HG02943 (cell line): Measurements from ENCODE around the gene SLC37A1.

Experiments
- ATAC-seq: cut with Tn5 transposase; IDR thresholded peaks from one replicate; pipeline ENCODE4 v1.9.1; 2021; ENCODE audit warnings: mild to moderate bottlenecking, low read depth, moderate library complexity; ENCODE audit not compliant: unreplicated experiment

Gene SLC37A1

DNA sequence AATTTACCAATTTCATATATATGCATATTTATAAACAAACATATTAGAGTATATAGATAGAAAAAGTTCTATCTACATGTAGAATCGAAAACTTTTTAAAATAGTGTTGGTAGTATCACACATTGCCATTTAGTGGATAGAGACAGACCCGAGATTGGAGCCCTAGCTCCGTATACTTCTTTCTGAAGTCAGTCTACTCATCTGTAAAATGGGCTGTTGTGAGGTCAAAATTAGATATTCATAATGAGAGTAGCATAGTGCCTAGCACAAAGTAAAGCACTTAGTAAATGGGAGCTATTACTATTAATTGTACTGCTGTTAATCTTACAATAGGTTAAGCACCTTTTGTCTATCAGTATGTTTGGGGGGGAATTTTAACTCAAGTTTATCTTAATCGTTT lies 13.4 kb upstream of the SLC37A1 start:
- ATAC-seq, result no peak

DNA sequence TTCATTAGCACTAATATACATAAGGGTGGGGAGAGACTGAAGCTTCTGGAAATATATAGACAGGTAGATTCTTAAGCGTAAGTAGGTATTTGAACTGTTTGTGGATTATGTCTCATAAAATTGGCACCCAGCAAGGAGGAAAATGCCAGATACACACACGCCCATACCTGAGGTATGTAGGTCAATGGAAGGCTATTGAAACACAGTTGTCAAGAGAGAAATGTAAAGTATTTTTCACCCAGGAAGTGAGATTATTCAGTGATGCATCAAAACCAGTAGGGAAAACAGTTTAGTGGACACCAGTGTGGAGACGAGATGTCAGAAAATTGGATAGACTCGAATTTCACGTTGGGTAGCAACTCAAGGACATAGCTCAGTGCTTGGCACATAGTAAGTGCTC lies 12.9 kb upstream of the SLC37A1 start:
- no peak for ATAC-seq

DNA sequence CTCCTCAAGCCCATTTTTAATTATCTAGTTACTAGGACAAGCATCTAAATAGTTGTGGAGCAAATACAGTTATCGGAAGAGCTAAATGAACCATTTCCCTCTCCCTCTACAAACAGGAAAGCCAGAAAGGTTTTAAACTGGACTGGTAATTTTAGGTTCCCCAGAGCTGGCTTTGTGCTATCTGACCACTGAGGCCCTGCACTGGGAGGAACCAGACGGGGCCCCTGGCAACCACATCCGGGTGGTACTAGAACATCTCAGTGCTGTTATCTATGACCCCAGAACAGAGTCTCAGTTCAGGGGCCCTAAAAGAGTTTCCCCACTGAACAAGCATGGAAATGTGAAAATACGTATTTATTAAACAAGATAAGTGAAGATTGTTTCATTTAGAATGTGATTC lies 9.9 kb upstream of the SLC37A1 start:
- ATAC-seq, result no peak

DNA sequence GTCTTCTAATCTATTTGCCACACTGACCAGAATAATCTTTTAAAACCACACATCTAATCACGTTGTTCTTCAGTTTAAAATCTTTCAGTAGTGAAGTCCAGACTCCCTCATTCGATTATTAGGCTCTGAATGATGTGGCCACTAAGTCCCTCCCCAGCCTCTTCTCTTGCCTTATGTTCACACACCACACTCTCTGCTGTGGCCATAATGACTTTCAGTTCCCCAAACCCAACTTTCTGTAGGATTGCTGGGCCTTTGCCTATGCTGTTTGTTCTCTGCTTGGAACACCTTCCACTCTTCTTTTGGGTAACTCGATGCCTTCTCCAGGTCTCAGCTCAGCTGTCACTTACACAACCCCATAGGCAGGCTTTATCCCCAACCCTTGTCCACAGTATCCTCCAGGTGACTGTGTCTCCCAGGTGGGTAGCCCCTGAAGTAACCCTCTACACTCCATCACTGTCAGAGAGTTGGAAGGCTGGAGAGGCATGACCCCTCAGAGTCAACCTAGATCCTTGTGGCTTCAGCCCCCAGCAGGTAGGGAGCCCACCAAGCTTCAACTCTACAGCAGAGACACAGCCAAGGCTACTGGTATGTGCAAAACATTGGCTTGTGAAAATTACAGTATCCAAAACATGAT lies 8.4 kb upstream of the SLC37A1 start:
- peak; percentile 71 for ATAC-seq

DNA sequence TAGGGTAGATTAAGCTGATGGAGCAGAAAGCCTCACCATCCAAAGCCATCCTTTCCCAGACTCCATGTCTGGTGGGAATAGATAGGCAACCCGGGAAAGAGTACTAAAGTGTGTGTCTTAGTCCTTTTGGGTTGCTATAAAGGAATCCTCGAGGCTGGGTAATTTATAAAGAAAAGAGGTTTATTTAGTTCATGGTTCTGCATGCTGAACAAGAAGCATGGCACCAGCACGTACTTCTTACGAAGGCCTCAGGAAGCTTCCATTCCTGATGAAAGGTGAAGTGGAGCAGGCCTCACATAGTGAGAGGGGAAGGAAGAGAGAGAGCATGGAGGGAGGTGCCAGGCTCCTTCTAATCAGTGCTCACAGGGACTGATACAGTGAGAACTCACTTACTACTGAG lies 6.2 kb upstream of the SLC37A1 start:
- no peak for ATAC-seq

DNA sequence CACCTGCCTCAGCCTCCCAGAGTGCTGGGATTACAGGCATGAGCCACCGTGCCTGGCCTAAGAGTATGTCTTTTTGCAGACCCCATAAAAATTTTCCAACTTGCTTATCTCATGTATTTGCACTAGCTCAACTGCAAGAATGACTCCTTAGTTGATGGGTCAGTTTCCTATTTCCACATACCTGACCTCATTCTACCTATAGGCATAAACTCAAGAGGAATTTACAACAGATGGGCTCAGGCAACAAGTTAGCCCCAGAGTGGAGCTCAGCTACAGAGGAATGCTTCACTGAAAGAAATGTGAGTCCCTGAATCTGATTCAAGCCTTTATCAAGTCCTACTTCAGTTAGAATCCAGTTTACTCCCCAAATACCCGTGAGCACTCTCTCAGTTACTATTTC lies 5.3 kb upstream of the SLC37A1 start:
- ATAC-seq, result no peak

DNA sequence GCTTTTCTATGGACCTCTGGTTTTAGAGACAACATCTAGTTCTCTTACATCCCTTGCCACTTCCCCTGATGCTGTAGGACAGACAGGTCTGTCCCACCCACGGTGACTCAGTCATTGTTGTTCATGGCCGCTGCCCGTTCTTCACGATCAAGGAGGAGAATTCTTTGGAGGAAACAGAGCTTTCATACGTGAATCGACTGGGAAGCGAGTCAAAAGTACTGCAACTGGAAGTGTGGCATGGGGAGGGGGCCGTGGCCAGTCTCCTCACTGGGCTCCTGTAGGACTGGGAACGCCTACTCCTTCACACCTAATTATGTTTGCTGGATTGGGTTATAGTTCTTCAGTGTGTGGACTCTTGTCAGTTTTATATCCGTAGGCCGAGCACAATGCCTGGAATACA lies 4.4 kb upstream of the SLC37A1 start:
- ATAC-seq, result no peak

DNA sequence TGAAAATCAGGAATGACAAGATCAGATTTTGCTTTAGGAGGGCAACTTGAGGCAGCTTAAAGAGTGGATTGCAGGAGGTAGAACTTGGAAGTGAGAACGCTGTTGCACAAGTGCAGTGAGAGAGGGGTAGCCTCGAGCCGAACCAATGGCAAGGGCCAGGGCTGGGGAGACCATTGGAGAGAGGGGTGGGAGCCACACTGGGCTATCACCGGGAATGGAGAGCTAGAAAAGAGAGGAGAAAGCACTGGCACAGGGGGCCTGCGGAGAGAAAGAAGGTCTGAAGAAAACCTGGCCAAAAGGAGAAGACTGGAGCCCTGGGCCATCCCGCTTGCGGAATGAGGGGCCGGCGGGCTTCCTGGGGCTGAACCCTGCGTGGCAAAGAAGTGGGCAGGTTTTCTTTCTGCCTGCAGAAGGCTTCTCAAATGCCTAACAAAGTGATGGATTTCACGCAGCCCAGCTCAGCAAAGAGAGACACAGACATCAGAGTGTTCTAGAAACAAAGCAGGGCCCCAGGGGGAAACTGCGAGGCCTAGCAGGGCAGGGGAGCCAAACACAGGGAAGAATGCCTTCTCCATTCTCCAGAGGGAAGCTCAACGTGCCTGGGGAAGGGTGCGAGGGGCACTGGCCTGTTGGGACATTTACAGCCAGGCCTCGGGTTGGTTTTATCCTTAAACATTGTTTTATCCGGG lies 1.2 kb upstream of the SLC37A1 start:
- no peak for ATAC-seq

DNA sequence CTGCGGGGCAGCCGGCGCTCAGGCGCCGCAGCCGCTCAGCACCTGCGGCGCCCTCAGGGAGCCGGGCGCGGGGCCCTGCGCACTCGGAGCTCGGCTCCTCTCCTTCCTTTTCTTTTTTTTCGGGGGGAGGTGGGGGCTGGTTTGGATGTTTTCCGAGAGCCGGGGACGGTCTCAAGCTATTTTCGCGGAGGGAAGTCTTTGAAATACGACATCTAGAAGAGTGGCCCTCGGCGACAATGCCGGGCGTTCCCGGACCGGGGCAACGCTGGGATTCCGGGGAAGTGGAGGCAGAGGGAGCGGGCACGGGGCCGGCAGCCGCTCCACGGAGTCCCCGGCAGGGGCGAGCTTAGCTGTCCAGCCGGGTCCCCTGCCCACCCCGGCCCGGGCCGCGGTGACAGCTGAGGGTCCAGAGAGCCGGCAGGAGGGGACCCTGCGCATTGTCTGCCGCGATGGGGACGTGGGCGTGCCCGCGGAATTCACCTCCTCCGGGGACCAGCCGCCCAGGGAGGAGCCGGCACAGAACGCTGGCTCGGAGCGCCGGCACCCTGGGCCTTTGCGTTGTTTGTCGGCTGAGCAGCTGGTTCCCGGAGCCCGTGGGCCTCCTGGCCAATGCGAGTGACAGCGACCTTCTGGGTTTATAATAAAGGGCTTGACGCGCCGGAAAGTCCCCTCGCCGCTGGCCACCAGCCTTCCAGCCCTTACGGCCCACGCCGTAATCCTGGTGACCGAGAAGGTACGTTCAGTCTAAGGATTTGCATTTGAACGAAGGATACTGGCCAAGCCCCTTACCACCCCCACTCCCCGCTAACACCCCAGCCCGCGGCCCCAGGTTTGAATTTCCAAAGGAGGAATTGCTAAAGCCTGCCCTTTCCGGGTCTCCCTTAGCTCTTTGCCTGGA lies 582 bp downstream of the SLC37A1 start:
- ATAC-seq, result peak; percentile 55

DNA sequence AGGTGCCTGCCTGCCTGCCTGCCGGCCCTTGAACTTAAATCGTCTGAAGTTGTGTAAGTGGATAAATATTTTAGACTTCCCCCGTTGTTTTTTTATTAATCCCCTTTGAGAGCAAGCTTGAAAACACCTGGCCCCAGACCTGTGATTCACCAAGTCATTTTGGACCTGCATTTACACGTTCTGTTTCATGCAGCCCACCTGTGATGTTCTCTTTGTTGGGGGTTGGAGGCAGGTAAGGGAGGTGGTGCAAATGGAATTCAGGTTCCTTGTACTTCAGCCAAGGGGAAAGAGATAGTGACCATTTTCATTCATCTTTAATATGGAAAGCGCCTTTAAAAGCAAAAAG lies 1.2 kb downstream of the SLC37A1 start:
- no peak for ATAC-seq

DNA sequence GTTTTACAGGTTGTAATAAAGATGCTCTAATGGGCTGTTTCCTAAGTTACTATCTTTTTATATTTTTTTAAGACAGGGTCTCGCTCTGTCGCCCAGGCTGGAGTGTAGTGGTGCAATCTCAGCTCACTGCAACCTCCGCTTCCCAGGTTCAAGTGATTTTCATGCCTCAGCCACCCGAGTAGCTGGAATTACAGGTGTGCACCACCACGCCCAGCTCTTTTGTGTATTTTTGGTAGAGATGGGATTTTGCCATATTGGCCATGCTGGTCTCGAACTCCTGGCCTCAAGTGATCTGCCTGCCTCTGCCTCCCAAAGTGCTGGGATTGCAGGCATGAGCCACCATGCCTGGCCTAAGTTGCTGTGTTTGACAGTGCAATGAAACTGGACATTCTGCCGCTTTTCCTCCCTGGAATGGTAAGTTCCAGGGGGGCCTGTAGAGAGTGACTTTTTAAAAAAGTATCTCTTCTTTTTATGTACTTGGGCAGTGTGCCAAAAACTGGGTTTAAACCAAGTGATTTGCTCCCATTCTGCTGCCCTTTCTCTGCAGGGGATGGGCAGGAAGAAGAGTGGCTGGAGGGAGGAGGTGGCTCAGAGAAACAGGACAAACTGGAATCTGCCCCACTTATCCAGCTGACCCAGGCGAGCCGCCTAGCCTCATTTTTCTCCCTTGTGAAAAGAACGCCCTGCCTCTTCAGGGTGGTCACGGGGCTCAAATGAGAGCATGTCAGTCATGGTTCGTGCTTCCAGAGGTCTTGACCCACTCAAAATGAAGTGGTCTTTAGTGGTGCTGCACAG lies 2.3 kb downstream of the SLC37A1 start:
- ATAC-seq, result no peak

DNA sequence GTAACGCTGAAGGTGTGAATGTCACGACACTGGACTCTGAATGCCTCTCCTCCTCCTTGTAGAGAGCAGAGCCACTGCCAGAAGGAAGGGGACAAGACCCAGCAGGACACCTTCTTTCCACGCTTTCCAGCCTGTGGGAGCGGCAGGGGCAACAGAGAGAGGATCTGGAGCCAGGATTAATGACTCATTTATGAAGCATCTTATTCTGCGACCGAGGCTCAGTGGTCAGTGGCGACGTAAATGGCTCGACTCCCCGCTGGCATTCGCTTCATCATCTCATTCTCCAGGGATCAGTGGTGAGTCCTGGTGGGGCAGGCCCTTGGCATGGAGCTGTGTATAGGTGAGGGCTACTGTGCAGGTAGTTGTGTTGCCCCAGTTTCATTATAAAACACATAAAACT lies 4.6 kb downstream of the SLC37A1 start:
- ATAC-seq, result no peak

DNA sequence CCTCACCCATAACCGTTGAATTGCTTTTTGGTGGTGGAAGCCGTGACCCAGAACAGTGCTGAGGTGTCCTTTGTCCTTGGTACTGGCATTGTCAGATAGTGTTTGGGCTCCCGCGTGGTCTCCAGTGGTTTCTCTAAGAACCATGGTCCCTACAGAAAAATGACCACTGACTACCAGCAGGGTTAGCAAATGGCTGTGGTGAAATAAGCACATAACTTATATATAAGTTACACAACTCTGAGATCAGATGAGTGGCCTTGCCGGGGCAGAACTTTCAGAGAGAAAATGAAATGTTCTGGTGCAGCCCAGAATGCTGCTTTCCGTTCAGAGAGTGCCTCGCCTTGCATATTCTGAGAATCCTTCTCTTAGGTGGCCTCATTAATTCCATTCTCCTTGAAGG lies 5.0 kb downstream of the SLC37A1 start:
- ATAC-seq, result no peak

DNA sequence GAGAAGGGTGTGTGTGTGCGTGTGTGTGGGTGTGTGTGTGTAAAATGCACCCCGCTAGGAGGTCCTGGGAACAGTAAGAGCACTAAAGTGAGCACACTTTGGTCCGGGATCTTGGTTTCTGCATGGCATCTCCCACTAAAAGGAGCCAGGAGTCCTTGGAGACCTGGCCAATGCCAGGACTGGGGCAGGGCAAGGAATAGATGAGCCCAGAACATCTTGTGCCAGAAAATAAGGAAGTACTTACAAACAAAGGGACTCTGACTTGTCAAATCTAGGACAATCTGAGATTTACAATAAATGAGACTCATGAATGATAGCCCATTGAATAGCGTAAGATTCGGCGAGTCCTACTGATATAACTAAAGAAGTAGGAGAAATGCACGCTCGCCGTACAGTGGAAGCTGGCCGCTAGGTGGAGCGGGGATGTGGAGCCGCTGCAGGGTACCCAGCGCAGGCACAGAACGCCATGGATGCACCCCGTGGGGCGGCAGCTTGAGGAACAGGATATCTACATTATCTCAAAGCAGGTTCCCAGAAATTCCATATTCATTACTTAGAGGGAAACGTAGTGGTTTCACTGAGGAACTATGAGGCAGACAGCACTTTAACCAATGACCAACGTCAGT lies 7.1 kb downstream of the SLC37A1 start:
- no peak for ATAC-seq

DNA sequence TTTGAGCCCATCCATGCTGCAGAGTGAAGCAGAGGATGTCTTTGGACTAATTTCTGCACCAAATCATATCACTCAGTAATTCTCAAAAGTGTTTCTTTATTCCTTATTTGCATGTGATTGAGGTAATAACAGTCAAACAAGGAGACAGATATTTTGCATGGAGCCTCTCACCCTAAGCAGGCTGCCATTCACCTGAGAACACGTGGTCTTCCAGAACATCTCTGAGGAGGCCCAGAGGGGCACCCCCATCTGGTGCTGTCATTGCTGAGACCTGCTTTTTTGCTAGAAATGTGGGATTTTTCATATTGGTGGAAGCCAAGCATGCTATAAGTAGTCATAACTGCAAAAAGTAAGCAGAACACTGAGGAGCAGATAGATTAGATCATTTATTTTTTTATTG lies 7.7 kb downstream of the SLC37A1 start:
- ATAC-seq, result no peak

DNA sequence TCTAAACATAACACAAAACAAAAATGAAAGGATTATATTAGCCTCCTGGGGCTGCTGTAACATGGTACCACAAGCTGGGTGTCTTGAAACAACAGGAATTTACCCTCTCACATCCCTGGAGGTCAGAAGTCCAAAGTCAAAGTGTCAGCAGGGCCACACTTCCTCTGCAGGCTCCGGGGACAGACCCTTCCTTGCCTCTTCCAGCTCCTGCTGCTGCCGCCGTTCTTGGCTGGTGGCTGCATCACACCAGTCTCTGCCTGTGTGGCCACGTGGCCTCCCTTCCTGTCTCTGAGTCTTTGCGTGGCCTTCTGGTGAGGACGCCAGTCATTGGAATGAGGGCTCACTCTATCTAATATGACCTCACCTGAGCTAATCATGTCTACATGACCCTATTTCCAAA lies 8.2 kb downstream of the SLC37A1 start:
- no peak for ATAC-seq

DNA sequence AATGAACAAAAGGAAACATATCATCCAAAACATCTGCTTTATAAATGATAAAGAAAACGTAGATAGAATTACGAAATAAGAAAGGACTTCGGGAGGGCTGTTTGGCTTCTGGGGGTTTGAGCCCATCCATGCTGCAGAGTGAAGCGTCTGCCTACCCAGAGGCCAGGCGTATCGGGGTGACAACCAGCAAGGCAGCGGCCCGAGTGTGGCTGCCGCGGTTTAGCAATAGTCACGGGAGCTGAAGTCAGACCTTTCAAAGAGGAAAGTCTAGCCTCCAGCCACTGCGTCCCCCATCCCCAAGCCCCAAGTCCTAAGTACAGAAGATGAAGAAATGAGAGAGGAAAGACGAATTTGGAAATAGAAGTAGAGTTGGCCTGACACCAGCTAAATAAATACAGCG lies 8.6 kb downstream of the SLC37A1 start:
- ATAC-seq, result no peak

DNA sequence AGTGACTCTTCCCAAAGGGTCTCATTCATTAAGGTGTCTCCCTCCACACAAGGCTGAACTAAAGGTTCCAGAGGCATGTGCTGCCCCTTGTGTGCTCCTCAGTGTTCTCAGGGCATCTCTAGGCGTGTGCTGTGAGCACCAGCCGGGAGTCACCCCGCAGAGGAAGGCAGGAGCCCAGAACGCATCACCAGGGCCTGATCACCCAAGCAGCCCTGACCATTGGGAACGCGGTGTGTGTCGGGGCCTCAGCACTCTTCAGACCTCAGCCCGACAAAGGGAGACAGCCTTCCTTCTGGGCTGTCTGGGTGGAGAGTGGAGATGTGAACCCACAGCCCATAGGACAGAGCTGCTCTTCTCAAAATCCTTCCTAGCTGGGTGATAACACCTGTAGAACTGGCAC lies 9.1 kb downstream of the SLC37A1 start:
- no peak for ATAC-seq

DNA sequence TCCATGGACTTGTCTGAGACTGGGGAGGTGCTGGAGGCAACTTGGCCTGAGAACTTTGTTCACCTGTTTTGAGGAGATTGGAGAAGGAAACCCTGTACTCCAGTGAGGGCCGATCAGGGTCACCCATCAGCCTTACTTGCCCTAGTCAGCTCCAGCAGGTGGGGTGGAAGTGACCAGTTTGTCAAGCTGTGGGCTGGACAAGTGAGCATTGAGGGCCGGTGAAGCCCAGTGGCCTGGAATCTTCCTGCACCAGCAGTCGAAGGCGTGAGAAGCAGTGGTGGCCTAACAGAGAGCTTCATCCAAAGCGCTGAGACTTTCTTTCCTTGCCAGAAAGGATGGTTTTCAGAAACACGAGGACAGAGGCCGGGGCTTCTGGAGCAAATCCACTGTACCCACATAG lies 9.6 kb downstream of the SLC37A1 start:
- ATAC-seq, result no peak

DNA sequence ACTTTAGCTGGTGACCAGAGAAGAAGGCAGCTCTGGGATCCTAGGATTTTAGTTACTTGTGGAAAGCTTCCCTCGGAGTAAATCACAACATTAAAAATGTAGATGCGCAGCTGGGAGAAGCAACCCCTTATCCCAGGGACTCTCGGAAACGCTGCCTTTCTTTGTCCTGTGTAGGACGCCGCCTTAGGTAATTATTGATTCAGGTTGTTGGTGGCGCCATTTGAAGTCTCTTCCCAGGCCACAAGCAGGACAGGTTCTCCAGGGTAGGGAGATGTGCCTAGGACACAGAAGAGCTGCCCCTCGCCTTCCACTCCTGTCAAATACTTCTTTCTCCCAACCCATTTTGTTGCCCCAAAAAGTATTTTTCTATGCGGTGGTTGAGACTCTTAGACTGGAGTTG lies 10.3 kb downstream of the SLC37A1 start:
- no peak for ATAC-seq
